ENCODE results near the gene EIF2A. TPM values are rescaled to one million over a fixed set of nuclear protein-coding genes. Genes with fewer than 3 reads are reported as not detected.
A peak's percentile ranks its signal among the peaks of the same experiment; 100 is the strongest.

The EIF2A gene
- total RNA-seq, 2 donors from 2014 or later: 131 to 149 TPM

DNA sequence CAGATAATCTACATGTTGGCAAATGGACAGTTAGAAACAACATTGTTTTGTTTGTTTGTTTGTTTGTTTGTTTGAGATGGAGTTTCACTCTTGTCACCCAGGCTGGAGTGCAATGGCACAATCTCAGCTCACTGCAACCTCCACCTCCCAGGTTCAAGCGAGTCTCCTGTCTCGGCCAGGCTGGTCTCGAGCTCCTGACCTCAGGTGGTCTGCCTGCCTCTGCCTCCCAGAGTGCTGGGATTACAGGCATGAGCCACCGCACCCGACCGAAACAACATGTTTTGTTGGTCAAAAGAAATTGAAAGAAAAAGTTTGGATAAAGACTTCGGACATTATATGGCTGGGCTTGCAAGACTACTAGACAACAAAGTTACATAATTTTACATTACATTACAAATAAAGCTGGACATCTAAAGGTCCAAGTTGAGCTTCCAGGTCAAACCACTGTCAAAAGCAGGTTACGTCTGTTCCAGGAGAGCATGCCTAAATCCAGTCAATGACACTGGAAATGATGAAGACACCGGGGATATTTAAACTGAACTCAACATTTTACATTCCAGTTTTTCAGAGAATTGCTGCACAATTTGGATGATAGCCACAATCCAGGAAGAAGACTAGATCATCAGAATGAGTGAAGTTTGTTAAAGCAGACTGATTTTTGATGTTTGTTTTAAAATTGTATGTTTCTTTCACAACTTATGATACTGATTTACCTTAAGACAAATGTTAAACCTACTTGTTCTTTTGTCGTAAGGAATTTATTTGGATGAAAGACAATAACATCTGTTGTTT is 18.9 kb upstream of the EIF2A start:
- Mint-ChIP-seq H3K4me3 (no peak overlapping the region), H3K4me1 (ENCODE audit: low read depth) (peaks cover 13% of the 10 kb centered on the region), H3K9me3 (no peaks in the 10 kb centered on the region), H3K27me3 (ENCODE audit: low read depth) (no peaks in the 10 kb centered on the region), H3K36me3 (ENCODE audit: insufficient read depth in 2 of 2) (no peaks in the 10 kb centered on the region), H3K27ac (no peak overlapping the region)
- no peak for ATAC-seq (replicated peaks in 1 of 2)
- DNase-seq: no peak

GRCh38 chr3:150528354-150528797 is 18.2 kb upstream of the EIF2A start:
- H3K27ac Mint-ChIP-seq: no peak overlapping the region
- DNase-seq (no peak), ATAC-seq (replicated peaks in 1 of 2) (no peak)
- no peak overlapping the region for H3K4me3 Mint-ChIP-seq
- no peaks in the 10 kb centered on the region for H3K27me3 Mint-ChIP-seq (ENCODE audit: low read depth)
- H3K4me1 Mint-ChIP-seq (ENCODE audit: low read depth): peaks cover 15% of the 10 kb centered on the region
- H3K36me3 Mint-ChIP-seq (ENCODE audit: insufficient read depth in 2 of 2): no peaks in the 10 kb centered on the region
- H3K9me3 Mint-ChIP-seq: no peaks in the 10 kb centered on the region

- Mint-ChIP-seq H3K27ac (peak overlapping the region; percentile 29), H3K4me1 (ENCODE audit: low read depth) (peaks cover 15% of the 10 kb centered on the region), H3K36me3 (ENCODE audit: insufficient read depth in 2 of 2) (no peaks in the 10 kb centered on the region), H3K9me3 (no peaks in the 10 kb centered on the region), H3K27me3 (ENCODE audit: low read depth) (no peaks in the 10 kb centered on the region), H3K4me3 (peak overlapping the region in 1 of 2 donors; percentile 60)
- ATAC-seq (replicated peaks in 1 of 2): peak; percentile 72 to 77
- DNase-seq: no peak
These were observed 14.8 kb upstream of the EIF2A start for GRCh38 chr3:150531775-150532174.

DNA sequence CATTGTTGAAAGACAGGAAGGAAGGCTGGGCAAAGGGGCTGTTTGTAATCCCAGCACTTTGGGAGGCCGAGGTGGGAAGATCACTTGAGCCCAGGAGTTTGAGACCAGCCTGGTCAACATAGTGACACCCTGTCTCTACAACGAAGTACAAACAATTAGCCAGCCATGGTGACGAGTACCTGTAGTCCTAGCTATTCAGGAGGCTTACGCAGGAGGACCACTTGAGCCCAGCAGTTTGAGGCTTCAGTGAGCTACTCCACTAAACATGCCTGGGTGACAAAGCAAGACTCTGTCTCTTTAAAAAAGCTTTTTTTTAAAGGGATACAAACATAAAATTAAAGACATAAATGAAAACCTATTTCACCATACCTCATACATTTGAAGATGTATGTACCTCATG is 11.4 kb upstream of the EIF2A start:
- no peaks in the 10 kb centered on the region for H3K27me3 Mint-ChIP-seq (ENCODE audit: low read depth)
- DNase-seq (no peak), ATAC-seq (replicated peaks in 1 of 2) (no peak)
- H3K4me3 Mint-ChIP-seq: no peak overlapping the region
- no peaks in the 10 kb centered on the region for H3K36me3 Mint-ChIP-seq (ENCODE audit: insufficient read depth in 2 of 2)
- H3K4me1 Mint-ChIP-seq (ENCODE audit: low read depth): peaks cover 15% of the 10 kb centered on the region
- no peaks in the 10 kb centered on the region for H3K9me3 Mint-ChIP-seq
- no peak overlapping the region for H3K27ac Mint-ChIP-seq

DNA sequence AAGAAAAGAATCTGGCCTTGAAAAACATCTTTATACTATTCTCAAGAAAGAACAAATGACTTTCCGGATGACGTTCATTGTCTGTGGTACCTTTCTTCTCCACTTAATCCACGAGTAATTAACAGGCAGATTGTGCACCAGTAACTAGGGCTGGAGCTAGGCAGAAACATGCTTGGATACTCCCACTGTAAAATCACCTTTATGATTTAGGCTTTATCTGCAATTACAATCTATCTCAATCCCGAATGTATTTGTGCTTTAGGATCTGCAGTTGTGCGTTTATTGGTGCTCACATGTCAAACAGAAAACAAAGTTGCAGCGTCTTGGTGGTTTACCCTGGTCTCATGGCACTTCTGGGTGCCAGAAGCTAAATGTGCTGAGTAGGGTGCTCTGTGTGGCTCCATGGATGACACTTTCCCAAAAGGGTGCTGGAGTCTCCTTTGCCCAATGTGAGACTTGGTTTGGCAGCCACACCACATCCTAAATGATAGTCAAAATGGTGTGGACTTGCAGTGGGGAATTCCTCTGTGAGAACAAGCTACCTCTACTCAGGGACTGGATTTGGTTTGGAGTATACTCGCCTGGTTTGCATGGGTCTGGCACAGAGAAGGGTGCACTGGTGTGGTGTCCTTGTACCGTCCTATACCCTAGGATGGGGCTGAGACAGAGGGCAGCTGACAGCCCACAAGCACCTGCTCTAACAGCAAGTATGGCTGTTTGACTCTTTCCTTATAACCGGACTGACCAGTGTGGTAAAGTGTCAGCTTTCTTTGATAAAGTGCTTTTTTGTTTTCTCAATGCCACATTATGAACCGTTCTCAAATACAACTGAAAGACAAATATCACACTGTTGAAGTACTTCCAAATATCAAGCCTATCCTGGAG is 8.0 kb upstream of the EIF2A start:
- ATAC-seq (replicated peaks in 1 of 2) (peak; percentile 14 to 30), DNase-seq (no peak)
- Mint-ChIP-seq H3K4me1 (ENCODE audit: low read depth) (peaks cover 26% of the 10 kb centered on the region), H3K27me3 (ENCODE audit: low read depth) (no peaks in the 10 kb centered on the region), H3K27ac (no peak overlapping the region), H3K4me3 (no peak overlapping the region), H3K9me3 (no peaks in the 10 kb centered on the region), H3K36me3 (ENCODE audit: insufficient read depth in 2 of 2) (peaks cover 1 to 22% of the 10 kb centered on the region in 2 donors)

- H3K36me3 Mint-ChIP-seq (ENCODE audit: insufficient read depth in 2 of 2): peaks cover 4 to 27% of the 10 kb centered on the region in 2 donors
- H3K27ac Mint-ChIP-seq: no peak overlapping the region
- ATAC-seq (replicated peaks in 1 of 2) (no peak), DNase-seq (no peak)
- no peaks in the 10 kb centered on the region for H3K27me3 Mint-ChIP-seq (ENCODE audit: low read depth)
- H3K4me1 Mint-ChIP-seq (ENCODE audit: low read depth): peaks cover 40% of the 10 kb centered on the region
- no peaks in the 10 kb centered on the region for H3K9me3 Mint-ChIP-seq
- H3K4me3 Mint-ChIP-seq: no peak overlapping the region
These were observed 6.3 kb upstream of the EIF2A start for GRCh38 chr3:150540297-150540696.

DNA sequence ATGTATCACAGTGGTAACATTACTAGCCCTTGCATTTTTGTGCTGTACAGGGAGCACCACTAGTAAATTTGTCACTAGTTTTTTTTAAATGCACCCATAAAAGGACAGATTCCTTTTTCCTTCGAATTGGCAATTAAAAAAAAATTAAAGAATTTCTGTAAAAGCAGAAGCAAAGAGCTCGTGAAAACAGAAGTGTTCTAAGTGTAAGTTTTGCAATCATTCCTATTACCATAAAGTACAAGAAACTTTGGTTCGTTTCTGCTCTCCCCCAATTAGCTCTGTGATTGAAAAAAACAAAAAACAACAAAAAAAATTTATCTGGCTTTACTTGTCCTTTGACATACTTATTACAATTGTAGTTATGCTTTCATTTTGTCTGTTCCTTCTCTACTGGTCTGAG is 5.6 kb upstream of the EIF2A start:
- Mint-ChIP-seq H3K27me3 (ENCODE audit: low read depth) (no peaks in the 10 kb centered on the region), H3K9me3 (no peaks in the 10 kb centered on the region), H3K4me1 (ENCODE audit: low read depth) (peaks cover 40% of the 10 kb centered on the region), H3K4me3 (no peak overlapping the region), H3K27ac (peak overlapping the region; percentile 91), H3K36me3 (ENCODE audit: insufficient read depth in 2 of 2) (peaks cover 8 to 30% of the 10 kb centered on the region in 2 donors)
- DNase-seq: no peak
- ATAC-seq (replicated peaks in 1 of 2): no peak

GRCh38 chr3:150543128-150543527 is 3.5 kb upstream of the EIF2A start:
- DNase-seq (no peak), ATAC-seq (replicated peaks in 1 of 2) (no peak)
- Mint-ChIP-seq H3K27me3 (ENCODE audit: low read depth) (no peaks in the 10 kb centered on the region), H3K36me3 (ENCODE audit: insufficient read depth in 2 of 2) (peaks cover 15 to 35% of the 10 kb centered on the region in 2 donors), H3K9me3 (no peaks in the 10 kb centered on the region), H3K4me3 (peak overlapping the region; percentile 94 to 100), H3K27ac (peak overlapping the region; percentile 100), H3K4me1 (ENCODE audit: low read depth) (peaks cover 53% of the 10 kb centered on the region)

GRCh38 chr3:150543531-150543930 is 3.1 kb upstream of the EIF2A start:
- Mint-ChIP-seq H3K27ac (peak overlapping the region; percentile 100), H3K27me3 (ENCODE audit: low read depth) (no peaks in the 10 kb centered on the region), H3K36me3 (ENCODE audit: insufficient read depth in 2 of 2) (peaks cover 15 to 39% of the 10 kb centered on the region in 2 donors), H3K4me1 (ENCODE audit: low read depth) (peaks cover 57% of the 10 kb centered on the region), H3K4me3 (peak overlapping the region; percentile 94 to 100), H3K9me3 (no peaks in the 10 kb centered on the region)
- DNase-seq: no peak
- ATAC-seq (replicated peaks in 1 of 2): no peak

- Mint-ChIP-seq H3K4me1 (ENCODE audit: low read depth) (peaks cover 62% of the 10 kb centered on the region), H3K36me3 (ENCODE audit: insufficient read depth in 2 of 2) (peaks cover 15 to 39% of the 10 kb centered on the region in 2 donors), H3K27ac (peak overlapping the region; percentile 100), H3K4me3 (peak overlapping the region; percentile 94 to 100), H3K9me3 (no peaks in the 10 kb centered on the region), H3K27me3 (ENCODE audit: low read depth) (no peaks in the 10 kb centered on the region)
- ATAC-seq (replicated peaks in 1 of 2) (no peak), DNase-seq (no peak)
These were observed 2.5 kb upstream of the EIF2A start for GRCh38 chr3:150544041-150544440.

DNA sequence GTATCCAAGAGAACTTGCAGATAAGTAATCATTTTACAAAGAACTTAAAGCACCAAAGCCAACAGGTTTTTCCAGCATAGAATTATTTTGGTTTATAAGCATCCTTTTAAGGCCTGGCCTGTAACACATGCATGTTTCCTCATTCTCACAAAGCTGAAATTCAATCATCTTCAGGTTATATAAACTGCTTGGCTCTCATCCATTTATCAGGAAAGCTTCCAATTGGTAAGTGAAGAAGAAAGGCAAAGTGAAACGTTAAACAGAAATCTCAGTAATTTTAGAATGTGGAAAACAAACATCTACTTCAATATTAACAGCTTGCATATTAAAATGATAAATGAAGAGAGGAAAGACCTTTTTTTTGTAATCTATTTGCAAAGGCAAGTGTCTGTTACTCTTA is 1.9 kb upstream of the EIF2A start:
- H3K4me1 Mint-ChIP-seq (ENCODE audit: low read depth): peaks cover 69% of the 10 kb centered on the region
- H3K4me3 Mint-ChIP-seq: peak overlapping the region; percentile 94 to 100
- no peak for DNase-seq
- ATAC-seq (replicated peaks in 1 of 2): no peak
- peak overlapping the region; percentile 100 for H3K27ac Mint-ChIP-seq
- H3K27me3 Mint-ChIP-seq (ENCODE audit: low read depth): no peaks in the 10 kb centered on the region
- peaks cover 15 to 42% of the 10 kb centered on the region in 2 donors for H3K36me3 Mint-ChIP-seq (ENCODE audit: insufficient read depth in 2 of 2)
- no peaks in the 10 kb centered on the region for H3K9me3 Mint-ChIP-seq

- Mint-ChIP-seq H3K27ac (peak overlapping the region; percentile 100), H3K27me3 (ENCODE audit: low read depth) (no peaks in the 10 kb centered on the region), H3K4me3 (peak overlapping the region; percentile 94 to 100), H3K36me3 (ENCODE audit: insufficient read depth in 2 of 2) (peaks cover 15 to 42% of the 10 kb centered on the region in 2 donors), H3K9me3 (no peaks in the 10 kb centered on the region), H3K4me1 (ENCODE audit: low read depth) (peaks cover 74% of the 10 kb centered on the region)
- DNase-seq (peak; percentile 58 to 61), ATAC-seq (replicated peaks in 1 of 2) (peak; percentile 15 to 17)
These were observed 965 bp upstream of the EIF2A start for GRCh38 chr3:150545419-150546225.
